Astrocyte of the spinal cord (primary cell): ENCODE results near the gene PCBD1.

Experiments
- DNase-seq: peaks from one replicate; pipeline ENCODE4 v3.0.0; 2011; ENCODE audit warnings: low read depth, low spot score
- H3K4me3 ChIP-seq: 2 replicates; pipeline ENCODE4 v1.5.1; 2011; ENCODE audit warnings: low read depth, mild to moderate bottlenecking, low read length, moderate library complexity
- CTCF ChIP-seq: IDR thresholded peaks from 2 replicates; pipeline ENCODE4 v1.5.1; 2012; ENCODE audit warnings: low read depth, mild to moderate bottlenecking, low read length, inconsistent platforms
- in situ Hi-C: cut with HindIII; loops from 2 replicates; pipeline ENCODE4 v1.10.0; 2017; ENCODE audit warnings: low sequenced_read_pairs

Gene PCBD1

GRCh38 chr10:70932392-70933196 is 44.2 kb upstream of the PCBD1 start:
- TF ChIP-seq CTCF, result no peak
- in situ Hi-C loops, result no loop called here
- H3K4me3 ChIP-seq, result no peak overlapping the region
- no peak for DNase-seq

- H3K4me3 ChIP-seq, result no peak overlapping the region
- in situ Hi-C loops, result no loop called here
- peak; percentile 38 for DNase-seq
- peak; percentile 2 for TF ChIP-seq CTCF
Measured at GRCh38 chr10:70931168-70931815, 42.9 kb upstream of the PCBD1 start.

DNA sequence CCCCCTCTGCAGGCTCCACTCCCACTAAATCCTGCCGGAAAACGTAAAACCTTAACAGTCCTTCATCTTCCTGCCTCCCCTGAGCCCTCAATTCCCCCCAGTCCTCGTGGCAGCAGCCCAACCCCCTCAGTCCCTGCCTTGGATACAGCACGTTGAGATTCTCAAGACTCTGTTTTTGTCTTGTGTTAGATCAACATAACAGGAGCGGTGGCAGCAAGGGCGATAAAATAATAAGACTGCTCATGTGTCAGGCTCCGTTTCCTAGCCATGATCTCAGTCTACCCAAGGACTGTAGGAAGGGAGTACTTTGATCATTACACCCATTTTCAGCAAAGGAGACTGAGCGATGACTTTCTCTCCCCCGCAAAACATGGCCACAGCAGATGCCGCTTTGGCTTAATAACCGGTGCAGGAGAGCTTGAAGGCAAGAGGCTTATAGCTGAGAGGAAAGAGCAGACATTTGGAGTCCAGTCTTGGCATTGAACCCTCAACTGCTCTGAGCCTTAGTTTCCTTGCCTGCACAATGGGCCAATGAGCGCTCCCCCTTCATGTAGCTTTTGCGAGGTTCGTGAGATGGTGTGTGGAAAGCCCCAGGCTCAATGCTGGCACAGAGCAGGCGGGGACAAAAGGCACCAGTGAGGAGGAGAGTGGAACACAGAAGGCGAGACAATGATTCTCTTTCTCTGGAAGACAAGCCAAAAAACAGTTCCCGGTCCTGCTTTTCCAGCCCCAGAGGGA is 42.1 kb upstream of the PCBD1 start:
- no peak for DNase-seq
- in situ Hi-C loops, result no loop called here
- no peak overlapping the region for H3K4me3 ChIP-seq
- no peak for TF ChIP-seq CTCF

- DNase-seq, result no peak
- in situ Hi-C loops, result no loop called here
- no peak overlapping the region for H3K4me3 ChIP-seq
- no peak for TF ChIP-seq CTCF
Measured at GRCh38 chr10:70928140-70928539, 39.8 kb upstream of the PCBD1 start.

GRCh38 chr10:70927189-70927943 is 39.0 kb upstream of the PCBD1 start:
- in situ Hi-C loops, result no loop called here
- no peak overlapping the region for H3K4me3 ChIP-seq
- TF ChIP-seq CTCF, result no peak
- no peak for DNase-seq
